T-helper 2 cell treated with Interferon-gamma antibody and Interleukin-4, amounts not matched to agents 100 ng/mL and 5 ng/mL, for 36 hours (primary cell): Measurements from ENCODE around the gene EARS2. TPM values are rescaled to one million over a fixed set of nuclear protein-coding genes. Genes with fewer than 3 reads are reported as not detected.

Experiments
- intact Hi-C: fragments of 100-400 bp; cut with micrococcal nuclease; formaldehyde crosslinking; loops from one replicate; pipeline ENCODE4 v1.15.1; 2023
- total RNA-seq: library from RNA; stranded (reverse); gene quantifications from 2 replicates; pipeline ENCODE4 v1.2.3, GENCODE V29; 2022

The EARS2 gene
- total RNA-seq, 1 donor from 2014 or later = 19.8 TPM

DNA sequence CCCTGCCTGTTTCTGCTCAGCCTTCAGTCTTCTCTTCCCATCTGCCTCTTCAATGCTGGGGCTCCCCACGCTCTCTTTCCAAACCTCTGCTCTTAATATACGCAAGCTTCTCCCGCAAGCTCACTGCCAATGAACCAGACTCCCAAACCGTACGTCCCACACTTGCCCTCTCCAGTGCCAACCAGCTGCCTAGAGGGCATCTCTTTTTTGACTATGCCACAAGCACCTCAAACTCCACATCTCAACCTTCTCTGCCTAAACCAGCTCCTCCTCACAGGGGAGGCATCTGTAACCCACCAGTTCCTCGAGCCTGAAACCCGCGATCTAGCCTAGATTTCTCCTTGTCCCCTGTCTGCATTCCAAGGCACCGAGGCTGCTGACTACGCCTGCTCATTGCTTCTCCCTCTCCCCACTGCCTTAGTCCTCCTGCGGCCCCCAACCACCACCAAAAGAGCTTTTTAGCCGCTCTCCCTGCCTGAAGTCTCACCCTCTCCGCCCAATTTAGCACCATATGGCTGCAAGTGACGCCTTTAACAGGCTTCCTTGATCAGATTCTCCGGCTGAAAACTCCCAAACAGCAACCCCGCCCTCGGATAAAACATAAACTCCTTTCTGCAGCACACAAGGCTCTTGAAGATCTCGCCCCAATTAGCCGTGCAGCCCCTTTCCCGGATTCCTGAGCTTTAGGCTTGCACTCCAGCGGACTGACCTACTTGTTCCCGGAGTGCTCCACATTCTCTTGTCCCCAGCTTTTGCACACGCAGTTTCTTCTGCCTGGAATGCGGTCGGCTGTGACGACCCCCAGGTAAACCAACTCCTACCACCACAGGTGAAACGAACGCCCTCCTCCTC, 48.3 kb downstream of the EARS2 start:
- intact Hi-C loops = loop anchor here (5.0 kb wide), 2 partner anchors 57 to 88 kb away; partner anchors contain the start of genes COG7 and NDUFAB1

DNA sequence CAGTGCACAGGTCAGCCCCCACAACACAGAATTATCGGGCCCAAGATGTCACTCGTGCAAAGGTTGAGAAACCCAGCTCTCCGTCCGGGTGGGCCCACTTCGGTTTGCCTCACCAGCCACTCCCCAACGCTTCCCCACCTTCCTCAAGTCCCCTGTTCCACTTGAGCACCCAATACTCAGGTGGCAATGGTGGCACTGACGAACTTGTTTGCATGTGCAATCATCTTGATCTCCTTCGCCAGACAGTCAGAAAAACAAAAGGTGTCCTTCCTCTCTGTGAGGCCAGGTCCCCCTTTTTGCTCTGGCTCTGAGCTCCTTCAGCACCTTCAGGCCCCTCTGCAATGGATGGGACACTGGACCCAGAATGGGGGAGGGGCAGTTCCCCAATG, 50.5 kb downstream of the EARS2 start:
- intact Hi-C loops = loop anchor here (5.0 kb wide), 2 partner anchors 54 to 91 kb away; partner anchors contain the start of genes COG7 and NDUFAB1

DNA sequence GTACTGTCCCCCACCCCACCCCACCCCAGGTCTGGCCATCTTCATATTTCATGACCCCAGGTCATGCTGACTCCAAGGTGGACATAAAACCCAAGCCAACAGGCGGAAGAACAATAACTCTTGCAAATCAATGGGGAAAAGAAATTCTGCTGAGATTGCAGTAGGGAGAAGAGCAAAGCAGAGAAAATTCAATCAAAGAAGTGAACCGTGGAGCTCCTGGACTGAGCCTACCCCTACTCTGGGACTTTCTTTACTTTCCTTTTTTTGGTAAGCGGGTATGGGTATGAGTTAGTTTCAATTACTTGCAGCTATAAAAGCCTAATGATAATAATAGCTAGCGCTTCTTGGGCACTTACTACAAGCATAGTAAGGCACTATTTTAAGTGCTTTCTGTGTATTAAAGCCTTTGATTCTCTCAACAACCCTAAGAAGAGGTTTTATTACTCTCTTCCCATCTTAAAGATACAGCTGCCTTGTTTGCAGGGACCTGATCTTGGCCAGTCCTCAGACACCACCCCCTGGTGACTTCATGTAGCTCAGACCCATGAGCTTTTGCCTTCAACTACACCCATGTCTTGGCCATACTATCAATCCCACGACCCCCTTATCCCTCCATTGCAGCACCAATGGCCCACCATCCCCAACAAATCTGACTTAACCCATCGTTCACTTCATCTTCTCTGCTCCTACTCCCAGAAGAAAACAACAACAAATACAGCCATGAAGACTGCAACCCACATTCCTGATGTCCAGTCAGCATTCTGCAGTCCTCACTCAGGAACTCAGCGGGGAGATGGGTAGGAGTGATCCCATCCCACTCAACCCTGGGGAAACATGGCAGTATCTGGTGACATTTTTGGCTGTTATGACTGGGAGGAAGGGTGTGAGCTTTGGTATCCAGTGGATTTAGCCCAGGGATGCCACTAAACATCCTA, 51.2 kb downstream of the EARS2 start:
- intact Hi-C loops = loop anchor here (5.0 kb wide), 2 partner anchors 54 to 91 kb away; partner anchors contain the start of genes COG7 and NDUFAB1

DNA sequence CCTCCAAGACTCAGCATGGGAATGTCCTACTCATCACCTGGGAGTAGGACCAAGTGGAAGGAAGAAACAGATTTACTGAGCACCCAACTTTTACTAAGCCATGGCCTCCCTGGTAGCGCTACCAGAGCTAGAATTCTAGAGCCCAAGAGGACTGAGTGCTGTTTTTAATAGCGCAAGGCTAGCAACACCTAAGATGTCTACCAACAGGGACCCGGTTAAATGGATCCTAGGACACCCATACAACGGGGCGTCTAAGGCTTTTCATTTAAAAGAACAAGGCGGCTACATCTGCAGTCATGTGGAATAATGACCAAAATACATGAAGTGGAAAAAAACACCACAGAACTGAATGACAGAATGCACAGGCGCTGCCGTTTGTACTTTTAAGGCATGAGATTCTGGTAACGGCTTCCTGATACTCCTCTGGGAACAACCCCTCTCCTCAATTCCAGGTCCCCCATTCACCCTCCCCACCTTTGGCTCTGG, 51.9 kb downstream of the EARS2 start:
- intact Hi-C loops = loop anchor here (5.0 kb wide), 2 partner anchors 53 to 92 kb away; partner anchors contain the start of genes COG7 and NDUFAB1

DNA sequence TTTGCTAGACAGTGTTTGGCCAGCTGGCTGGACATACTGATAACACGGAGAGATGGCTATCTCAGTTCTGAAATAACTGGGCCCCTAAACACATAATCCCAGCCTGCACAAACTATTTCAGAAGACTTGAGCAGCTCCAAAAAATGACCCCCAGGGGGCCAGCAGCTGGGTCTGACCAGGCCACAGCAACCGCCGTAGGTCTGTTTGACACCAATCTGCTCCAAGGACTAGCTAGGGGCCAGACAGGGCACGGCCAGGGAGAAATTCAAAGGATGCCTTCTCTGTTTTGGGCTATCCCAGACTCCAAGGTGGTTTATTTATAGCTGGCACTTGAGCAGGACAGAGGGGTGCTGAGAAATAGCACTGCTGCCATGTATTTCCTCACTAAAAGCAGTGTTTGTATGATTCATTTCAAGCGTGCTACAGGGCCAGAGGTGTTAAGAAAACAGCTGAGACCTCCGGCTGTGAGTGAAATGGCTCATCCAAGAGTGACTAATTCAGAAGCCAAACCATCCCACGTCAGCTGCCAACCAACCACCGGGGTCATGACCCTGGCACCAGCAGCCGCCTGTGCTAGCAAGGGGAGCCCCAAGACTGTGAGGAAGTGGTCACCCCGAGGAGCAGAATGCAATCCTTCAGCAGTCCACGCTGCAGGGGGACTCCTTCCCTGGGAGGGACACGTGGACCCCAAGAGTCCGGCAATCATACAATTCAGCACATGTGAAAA, 52.5 kb downstream of the EARS2 start:
- intact Hi-C loops = loop anchor here (1.0 to 5.0 kb wide), 3 partner anchors 10 to 93 kb away; partner anchors contain the start of genes COG7 and NDUFAB1

DNA sequence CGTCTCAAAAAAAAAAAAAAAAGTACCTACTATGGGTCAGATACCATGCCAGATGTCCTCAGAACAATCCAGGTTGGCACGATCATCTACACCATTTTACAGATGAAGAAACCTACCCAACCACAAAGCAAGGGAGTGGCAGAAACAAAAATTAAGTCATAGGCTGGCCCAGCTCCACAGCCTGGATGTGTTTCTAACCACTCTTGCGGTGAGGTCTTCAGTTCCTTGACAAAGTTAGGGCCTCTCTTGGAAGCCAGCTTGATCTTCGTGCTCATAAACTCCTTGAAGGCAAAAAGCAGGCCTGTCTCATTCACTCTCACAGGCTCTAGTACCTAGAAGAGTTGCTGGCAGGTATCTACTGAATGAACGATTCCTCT, 53.1 kb downstream of the EARS2 start:
- intact Hi-C loops = loop anchor here (1.0 kb wide), 1 partner anchor 10 kb away; no protein-coding TSS in a partner anchor

DNA sequence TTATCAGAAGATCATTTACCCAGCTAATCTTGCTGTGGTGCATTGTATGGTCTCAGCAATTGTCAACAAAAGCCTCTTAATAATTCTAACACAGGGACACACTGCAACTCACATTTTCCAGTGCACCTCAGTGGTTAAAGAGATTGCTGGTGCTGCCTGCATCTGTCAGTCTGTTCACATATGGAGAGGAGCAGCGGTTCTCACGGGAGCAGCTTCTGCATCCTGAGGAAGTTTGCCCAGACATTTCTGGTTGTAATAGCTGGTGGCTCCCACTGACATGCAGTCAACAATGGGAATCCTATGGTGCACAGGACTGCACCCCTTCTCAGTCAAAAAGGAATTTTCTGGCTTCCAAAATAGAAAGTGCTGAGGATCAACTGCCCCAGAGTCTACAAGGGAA, 54.7 kb downstream of the EARS2 start:
- intact Hi-C loops = no loop called here

DNA sequence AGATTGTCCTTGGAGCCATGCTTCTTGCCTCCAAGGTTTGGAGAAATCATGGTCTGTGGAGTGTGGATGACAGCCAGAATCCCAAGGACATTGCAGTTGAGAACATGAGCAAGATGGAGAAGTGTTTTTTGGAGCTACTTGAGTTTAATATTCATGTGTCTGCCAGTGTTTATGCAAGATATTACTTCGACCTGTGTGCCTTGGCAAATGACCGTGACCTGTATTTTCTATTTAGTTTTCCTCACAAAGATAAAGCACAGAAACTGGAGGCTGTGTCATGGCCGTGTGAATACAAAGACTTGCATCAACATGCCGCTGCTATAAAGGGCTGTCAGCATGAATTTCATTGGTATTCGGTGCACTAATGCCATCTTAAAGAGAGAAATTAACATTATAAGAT, 55.9 kb downstream of the EARS2 start:
- intact Hi-C loops = no loop called here

DNA sequence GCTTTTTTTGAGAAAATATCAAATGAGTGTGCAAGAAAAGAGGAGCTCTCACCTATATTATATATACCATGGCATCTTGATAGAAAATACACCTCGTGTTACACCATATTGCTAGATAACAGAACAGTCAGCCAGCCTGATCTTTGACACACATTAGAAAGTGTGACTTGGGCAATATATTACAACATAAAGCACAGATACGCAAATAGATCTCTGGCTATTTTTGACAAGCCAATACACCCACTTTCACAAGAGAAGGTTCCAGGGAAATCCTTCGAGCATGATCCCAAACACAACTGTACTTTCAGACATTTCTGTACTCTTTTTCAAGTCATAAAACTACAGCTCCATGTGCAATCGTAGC, 56.3 kb downstream of the EARS2 start:
- intact Hi-C loops = no loop called here

DNA sequence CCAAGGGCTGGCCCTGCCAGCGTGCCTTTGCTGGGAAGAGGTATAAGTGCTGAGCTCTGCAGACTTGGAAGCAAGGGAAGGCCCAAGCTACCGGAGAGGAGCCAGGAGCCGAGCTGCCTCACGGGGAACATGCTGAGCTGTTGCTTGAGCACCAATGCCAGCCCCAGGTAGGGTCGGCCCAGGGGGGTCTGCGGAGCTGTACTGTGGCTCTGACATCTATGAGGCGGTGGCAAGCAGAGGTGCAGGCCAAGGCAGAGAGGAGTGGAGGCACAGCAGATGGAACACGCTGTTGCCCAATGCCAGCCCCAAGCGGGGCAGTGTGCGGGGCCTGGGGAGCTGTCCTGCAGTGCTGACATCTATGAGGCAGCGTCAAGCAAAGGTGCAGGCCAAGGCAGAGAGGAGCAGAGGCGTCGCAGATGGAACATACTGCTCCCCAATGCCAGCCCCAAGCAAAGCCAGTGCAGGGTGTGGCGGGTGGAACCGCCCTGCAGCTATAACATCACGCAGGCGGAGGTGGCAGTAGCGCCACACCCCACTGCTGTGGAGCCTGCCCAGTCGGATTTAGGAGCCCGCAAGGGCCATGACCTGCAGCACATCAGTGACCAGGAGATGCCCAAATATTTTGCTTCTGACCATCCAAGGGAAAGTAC, 56.8 kb downstream of the EARS2 start:
- intact Hi-C loops = no loop called here

DNA sequence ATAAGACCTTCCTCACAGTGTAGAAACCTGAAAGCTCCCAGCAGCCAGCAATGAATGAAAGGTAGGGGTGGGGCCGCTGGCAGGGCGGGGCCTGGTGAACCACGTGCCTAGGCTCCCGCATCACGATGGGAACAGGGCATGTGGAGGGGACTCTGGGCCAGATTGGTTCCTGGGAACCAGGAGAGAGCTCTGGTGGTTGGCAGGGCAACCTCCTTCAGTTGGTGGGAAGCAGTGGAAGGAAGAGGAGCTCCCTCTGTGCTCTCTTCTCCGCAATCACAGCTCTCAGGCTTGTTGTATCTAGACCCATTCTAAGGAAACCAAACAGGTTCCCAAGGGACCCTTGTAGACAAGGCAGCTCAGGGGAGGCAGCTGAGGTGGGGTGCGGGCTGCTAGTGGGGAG, 57.3 kb downstream of the EARS2 start:
- intact Hi-C loops = no loop called here

DNA sequence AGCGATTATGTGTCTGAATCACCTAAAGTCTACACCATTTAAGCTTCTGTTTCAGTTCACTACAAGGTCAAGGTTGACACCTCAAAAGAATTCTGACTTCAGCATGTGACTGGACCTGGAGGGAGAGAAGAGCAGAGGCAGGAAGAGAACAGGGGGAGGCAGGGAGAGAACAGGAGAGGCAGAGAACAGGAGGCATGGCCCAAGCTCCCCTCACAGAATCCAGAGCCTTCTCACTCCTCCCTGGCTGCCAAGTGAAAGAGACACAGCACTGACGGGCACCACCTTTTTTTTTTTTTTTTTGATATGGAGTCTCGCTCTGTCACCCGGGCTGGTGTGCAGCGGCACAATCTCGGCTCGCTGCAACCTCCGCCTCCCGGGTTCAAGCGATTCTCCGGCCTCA, 58.3 kb downstream of the EARS2 start:
- intact Hi-C loops = no loop called here

DNA sequence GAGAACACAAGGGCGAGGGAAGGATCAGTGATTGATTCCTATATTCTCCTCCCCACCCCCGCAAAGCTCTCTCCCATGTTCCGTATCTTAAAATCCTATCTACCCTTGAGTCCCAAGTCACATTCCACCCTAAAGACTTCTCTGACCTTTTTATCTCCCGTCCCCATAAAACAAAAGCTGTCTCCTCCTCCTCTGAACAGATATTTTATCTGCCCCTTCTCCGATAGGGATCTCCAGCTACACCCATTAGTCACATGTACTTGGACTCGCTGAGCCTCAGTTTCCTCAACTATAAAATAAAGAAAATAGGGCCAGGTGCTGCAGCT, 59.6 kb downstream of the EARS2 start:
- intact Hi-C loops = no loop called here

DNA sequence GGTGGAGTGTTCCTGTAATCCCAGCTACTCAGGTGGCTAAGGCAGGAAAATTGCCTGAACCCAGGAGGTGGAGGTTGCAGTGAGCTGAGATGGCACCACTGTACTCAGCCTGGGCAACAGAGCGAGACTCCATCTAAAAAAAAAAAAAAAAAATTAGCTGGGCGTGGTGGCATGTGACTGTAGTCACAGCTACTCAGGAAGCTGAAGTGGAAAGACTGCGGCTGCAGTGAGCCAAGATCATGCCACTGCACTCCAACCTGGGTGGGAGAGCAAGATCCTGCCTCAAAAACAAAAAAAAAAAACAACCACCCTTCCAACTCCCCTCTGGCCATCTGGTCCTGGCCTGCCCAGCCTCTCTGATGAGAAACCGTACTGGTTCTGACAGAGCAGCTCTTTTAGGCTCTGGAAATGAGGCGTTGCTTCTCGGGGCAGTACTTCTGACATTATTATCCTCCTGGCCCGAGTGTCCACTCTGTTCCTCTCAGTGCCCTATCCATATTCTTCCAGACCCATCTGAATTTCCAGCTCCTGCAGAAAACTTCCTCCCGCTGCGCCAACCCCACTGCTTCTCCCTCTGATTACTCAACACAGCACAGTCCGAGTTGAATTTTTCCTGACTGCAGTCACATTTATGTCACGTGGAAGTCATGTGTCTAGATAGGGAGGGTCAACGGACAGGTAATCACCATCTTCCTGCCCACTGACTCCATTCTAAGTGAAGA, 60.2 kb downstream of the EARS2 start:
- intact Hi-C loops = no loop called here

DNA sequence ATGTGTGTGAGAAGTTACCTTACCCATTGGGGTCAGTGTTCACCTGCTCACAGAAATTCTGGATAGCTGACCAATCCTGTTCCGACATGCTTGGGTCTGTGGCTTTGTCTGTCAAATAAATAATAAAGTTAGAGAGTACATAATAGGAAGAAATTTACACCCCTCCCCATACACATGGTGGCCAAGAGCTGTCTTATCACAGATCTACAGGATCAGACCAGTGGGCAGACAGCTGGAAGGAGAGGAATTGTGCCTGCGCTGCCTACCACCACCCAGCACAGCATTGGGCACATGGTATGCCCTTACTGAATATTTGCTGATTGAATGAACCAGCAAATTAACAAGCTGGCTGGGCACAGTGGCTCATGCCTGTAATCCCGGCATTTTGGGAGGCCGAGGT, 61.5 kb downstream of the EARS2 start:
- intact Hi-C loops = no loop called here

DNA sequence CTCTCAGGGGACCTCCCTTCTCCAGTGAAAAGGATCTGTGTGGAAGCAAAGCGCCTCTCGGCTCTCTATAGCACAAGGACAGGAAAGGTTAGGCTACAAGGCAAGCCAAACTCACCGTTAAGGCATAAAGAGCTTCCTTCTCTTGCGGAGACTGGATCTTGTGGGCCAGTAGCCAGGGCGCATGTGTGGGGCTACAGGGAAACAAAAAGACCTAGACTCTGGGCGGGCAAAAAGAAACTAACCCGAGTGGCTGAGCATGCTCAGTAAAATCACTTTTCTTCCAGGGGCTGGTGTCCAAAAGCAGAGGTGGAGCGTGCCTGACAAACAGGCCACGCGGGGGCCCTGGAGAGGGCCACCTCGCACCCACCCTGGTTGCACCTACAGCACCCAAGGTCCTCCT, 63.0 kb downstream of the EARS2 start:
- intact Hi-C loops = no loop called here

DNA sequence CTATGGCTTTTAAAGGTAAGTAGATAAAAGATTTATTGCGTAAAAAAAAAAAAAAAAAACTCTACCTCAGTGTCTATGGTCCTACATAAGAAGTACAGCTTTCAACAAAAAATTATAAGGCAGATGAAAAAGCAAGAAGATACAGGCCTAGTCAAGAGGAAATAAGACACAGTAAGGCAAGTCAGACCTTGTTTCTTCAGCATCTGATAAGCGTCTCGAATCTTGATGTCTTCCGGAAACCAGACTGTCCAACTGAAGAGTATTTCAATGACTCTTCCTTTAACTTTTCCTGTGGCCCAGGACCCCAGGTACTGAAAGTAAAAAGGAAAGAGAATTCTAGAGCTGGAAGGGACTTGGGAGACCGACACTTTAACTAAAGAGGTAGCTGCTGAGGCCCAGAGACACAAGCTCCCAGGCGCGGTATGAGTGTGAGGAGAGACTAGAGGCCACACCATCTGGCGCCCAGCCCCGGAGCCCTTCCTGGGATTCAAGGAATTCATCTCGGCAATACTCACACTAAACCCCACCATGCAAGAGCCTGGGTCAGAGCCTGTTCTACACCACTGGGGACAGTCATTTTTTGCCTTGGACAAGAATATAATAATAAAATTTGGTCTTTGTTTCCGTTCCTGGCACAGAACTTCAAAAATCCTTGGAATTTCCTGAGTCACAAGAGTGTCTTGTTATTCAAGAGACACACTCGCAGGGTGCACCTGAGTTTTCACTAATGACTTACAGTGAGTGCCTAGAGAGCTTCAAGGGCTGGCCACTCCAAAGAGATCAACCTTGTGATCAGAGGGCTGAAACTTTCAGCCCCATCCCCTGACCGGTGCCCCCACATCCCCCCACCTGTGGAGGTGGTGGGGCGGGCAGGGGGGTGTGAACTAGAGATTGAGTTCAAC, 65.4 kb downstream of the EARS2 start:
- intact Hi-C loops = no loop called here

DNA sequence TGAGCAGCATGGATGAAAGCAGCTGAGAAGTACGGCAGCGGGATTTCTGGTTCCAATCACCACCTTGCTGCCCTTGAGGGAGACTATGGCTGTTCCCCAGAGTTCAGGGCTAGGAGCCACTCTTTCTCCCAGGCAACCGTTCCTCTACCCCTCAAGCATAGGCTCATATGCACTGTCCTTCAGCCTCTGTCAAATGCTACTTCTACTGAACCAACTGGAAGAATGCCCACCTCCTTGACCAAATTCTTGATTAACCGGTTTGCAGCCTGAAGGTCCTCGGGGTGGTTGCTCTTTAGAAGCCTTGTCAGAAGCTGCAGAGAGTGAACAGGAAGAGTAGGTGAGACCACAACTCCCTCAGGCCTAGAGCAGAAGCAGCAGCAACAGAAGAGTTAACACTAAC, 70.7 kb downstream of the EARS2 start:
- intact Hi-C loops = no loop called here

DNA sequence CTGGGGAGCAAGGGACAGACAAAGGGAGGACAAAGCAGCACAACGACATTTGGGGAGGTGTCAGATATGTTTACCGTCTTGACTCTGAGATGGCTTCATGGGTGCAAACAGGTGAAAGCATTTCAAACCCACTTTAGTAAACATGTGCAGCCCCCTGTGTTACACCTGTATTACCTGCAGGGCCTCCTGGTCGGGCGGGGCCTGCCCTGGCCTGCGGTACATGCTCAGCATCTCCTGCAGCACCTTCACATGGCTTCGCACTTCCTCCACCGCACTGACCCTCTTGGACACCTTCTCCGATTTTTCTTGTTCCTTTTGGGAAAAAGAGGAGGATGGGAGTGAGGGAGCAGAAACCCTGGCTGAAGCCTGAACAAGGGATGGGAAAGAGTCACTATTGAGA, 71.3 kb downstream of the EARS2 start:
- intact Hi-C loops = no loop called here
